ENCODE results near the gene WRAP53.

WRAP53 gene

DNA sequence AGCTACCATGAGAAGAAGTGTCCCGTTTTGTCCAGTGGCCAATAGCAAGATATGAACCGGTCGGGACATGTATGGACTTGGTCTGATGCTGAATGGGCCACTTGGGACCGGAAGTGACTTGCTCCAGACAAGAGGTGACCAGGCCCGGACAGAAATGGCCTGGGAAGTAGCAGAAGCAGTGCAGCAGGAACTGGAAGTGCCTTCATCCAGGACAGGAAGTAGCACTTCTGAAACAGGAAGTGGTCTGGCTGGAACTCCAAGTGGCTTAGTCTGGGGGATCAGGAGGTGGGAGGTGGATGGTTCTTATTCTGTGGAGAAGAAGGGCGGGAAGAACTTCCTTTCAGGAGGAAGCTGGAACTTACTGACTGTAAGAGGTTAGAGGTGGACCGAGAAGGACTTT, 22.0 kb downstream of the WRAP53 start:
- FAIRE-seq: no peak

GRCh38 chr17:7711051-7711755, 22.9 kb downstream of the WRAP53 start:
- FAIRE-seq: no peak

- FAIRE-seq: no peak
Observed at GRCh38 chr17:7712111-7712771, 24.0 kb downstream of the WRAP53 start.

DNA sequence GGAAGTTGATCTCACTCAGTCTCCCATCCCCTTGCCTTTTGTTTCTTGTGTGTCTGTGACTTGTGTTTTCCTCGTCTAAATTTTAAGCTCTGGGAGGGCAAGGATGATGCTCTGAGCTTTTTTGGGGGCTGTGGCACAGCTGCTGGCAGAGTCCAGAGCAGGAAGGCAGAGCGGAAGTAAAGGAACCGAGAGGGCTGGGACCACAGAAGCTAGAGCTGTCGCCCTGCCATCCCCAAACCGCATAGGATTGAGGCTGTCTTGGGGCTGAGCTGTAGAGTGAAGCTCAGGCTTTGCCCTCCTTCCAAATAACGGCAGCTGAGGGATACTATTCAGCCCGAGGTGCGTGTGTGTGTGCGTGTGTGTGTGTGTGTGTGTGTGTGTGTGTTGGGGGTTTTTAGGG, 25.5 kb downstream of the WRAP53 start:
- no peak for FAIRE-seq

GRCh38 chr17:7714721-7715594, 26.7 kb downstream of the WRAP53 start:
- FAIRE-seq: no peak

DNA sequence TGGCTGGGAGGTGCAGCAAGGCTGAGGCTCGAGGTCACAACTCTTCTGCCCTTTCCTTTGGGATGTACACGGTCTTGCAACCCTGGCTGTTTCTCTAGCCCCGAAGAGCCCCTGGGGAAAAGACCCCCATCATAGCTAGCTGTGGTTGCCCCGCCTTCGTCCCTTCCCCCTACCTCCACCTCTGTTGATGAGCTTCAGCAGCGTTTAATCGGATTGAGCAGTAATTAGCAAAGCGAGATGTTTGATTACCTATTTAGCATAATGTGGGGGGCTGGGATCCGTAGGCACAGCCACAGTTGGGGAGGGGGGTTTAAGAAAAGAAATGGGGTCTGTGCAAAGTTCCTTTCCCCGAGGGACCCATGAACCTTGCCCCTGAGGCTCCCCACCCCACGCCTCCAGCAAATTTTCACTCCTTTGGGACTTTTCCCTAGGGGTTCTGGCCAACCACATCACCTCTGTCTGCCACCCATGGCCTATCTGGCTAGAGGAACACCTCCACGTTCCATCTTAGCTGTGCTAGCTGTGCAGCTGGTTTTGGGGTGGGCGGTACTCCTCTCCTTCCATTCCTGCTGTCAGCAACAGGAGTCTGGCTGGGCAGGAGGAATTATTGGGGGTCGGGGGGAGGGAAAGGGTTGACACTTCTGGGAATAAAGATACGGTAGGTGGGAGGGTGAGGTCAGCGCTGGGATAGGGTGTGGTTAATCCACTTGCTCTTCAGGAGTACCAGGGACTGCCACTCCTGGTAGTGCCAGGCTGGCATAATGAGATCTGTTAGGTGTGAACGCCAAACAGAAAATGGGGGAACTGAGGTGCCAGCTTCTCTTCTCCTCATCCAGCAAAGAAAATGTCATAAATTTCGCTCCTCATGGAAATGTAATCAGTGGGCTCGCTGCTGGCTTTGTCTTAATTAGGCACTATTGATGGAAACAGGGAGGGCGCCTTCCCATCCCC, 27.9 kb downstream of the WRAP53 start:
- no peak for FAIRE-seq

- FAIRE-seq: no peak
Observed at GRCh38 chr17:7716901-7717755, 28.9 kb downstream of the WRAP53 start, which contains the start of gene DNAH2. DNAH2 (plus strand) TSS chr17:7717744; CDS start chr17:7719735, 1,991 bp downstream.

- no peak for FAIRE-seq
Observed at GRCh38 chr17:7717756-7718350, 29.6 kb downstream of the WRAP53 start.

DNA sequence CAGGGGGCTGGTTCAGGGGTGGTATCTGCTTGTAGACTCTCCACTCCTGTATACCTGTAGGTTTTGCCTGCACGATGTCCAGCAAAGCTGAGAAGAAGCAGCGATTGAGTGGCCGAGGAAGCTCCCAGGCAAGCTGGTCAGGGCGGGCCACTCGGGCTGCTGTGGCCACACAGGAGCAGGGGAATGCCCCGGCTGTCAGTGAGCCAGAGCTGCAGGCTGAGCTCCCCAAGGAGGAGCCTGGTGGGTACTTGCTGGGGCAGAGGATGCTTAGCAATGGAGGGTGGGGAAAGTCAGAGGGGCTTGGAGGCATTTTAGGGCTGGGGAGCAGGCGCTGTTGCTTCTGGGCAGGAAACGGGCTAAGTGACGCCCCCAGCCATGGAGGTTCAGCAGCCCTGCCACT, 31.4 kb downstream of the WRAP53 start:
- FAIRE-seq: no peak

GRCh38 chr17:7720125-7720524, 31.8 kb downstream of the WRAP53 start:
- no peak for FAIRE-seq

GRCh38 chr17:7721612-7722011, 33.3 kb downstream of the WRAP53 start:
- no peak for FAIRE-seq

DNA sequence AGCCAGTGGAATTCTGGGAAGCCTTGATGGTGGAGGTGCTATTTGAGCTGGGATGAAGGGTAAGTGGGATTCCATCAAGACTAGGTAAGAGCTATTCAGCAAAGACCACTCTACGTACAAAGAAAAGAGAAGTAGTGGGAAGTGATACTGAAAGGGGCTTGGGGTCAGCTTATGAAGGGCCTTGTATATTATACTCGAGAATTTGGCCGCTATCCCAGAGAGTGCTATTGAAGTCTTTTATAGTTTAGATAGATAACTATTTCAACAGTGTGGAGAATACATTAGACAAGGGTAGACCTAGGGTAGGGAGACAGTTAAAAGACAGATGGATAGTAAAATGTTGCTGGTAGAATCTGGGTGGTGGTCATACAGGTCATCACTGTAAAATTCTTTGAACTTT, 39.6 kb downstream of the WRAP53 start:
- FAIRE-seq: no peak

- FAIRE-seq: no peak
Observed at GRCh38 chr17:7729816-7730215, 41.5 kb downstream of the WRAP53 start.

DNA sequence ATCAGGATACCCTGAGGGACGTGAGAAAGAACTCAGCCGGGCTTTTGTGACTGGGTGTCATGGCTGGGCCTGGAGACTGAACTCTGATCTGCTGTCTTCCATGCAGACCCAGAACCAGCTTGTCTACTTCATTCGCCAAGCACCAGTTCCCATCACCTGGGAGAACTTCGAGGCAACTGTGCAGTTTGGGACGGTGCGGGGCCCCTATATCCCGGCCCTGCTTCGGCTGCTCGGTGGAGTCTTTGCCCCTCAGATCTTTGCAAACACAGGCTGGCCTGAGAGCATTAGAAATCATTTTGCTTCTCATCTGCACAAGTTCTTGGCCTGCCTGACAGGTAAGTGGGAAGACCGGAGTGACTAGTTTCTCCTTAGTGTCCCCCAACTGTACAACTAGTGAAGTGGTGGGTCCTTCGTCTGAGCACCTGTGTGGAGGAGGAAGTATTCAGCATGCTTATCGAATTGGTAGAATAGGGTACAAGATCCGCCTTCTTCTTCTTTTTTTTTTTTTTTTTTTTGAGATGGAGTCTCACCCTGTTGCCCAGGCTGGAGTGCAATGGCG, 44.8 kb downstream of the WRAP53 start:
- FAIRE-seq: no peak

DNA sequence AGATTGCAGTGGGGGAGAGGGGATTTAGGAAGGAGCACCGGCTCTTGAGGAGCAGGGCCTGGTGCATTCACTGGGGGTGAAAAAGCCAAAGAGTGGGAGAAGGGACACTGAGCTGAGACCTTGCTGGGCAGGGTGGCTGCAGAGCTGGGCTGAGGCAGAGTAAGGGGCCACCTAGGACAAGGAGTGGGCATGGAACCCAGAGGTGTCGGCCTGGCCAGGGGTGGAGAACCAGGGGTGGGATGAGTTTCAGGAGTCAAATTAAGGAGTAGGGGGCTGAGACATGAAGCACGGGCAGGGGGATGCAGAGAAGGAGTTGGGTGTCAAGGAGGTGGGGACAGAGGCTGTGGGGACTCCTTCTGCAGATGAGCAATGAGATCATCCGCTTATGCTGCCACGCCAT, 49.3 kb downstream of the WRAP53 start:
- no peak for FAIRE-seq

DNA sequence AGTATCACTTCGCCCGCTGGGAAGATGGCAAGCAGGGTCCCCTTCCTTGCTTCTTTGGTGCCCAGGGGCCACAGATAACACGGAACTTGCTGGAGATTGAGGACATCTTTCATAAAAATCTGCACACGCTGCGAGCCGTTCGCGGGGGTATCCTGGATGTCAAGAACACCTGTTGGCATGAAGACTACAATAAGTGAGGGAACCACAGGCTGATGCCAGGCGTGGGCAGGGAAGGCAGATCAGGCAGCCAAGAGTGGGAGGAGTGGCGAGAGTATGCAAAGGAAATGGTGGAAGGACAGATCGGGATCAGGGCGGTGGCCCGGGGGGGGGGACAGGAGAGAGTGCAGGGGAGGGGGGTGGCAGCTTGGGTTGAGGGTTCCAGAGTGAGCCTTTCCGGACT, 51.5 kb downstream of the WRAP53 start:
- no peak for FAIRE-seq

DNA sequence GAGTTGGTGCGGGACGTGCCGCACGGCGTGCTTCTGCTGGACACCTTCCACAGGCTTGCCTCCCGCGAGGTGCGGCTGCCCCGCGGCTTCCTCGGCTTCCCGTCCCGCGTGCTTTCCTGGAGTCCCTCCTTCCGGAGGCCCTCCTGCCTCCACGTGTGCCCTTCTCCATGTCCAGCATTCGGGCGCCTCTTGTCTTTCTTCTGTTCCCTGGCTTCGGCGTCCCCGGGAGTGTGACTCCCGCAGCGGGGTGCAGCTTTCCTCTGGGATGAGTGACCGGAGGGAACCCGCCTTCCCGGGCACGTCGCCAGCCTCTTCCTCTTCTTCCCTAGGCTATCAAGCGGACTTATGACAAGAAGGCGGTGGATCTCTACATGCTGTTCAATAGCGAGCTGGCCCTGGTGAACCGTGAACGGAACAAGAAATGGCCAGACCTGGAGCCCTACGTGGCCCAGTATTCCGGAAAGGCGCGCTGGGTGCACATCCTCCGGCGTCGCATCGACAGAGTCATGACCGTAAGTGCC, 52.3 kb downstream of the WRAP53 start:
- no peak for FAIRE-seq

DNA sequence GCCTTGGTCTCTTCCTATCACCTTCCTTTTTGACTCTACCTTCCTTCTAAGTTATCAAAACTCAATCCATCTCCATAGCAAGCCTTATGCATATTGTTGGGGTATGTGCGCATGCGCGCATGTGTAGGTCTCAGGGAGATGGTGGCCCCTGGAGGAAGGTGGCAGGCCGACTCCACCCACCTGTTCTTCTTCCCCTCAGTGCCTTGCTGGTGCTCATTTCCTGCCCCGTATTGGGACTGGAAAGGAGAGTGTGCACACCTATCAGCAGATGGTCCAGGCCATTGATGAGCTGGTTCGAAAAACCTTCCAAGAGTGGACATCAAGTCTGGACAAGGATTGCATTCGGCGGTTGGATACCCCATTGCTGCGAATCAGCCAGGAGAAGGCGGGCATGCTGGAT, 54.5 kb downstream of the WRAP53 start:
- FAIRE-seq: no peak

DNA sequence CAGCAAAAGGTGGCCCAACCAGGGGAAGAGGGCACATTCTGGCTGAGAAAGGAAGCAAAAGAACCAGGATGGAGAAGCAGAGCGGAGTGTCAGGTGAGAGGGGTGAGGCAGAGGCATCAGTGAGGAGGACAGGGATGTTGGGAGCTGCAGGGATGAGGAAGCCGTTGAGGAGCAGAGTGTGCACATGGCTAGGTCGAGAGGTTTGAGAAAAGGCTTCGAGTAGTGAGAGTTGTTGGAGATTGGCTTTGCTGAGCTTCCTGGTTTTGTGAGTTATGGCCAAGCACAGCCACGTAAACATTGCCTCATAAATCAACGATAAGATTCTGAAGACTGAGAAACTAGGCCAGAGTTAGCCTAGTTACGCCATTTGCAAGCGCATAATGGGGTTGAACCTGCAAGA, 56.1 kb downstream of the WRAP53 start:
- FAIRE-seq: no peak

DNA sequence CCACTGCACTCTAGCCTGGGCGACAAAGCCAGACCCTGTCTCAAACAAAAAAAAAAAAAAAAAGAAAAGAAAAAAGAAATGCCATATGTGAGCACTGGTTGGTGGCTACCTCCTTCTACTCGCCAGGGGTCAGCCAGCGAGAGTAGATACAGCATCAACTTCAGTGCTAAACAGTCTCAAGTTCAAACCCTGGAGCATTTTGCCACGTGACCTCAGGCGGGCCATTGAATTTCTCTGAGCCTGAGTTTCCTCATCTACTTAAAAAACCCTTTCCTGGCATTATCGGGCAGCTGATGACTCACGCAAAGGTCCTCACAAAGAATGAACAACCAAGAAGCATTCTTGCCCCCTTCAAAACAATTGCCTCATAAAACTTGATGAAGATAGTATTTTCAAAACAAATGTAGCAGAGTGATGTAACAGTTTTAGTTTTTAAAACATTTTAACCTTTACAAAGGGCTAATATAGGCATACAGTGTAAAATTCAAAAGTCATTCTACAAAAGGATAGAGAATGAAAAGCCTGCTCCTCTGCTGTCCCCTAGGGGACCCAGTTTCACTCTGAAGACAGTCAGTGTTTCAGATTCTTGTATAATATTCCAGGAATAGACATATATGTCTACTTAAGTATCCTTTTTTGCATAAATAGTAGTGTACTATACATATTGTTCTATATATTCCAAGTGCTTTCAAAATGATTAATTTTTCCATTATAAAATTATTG, 57.6 kb downstream of the WRAP53 start:
- peak; percentile 58 for FAIRE-seq
